DND-41 (cell line): Measurements from ENCODE around the gene CH25H.

ENCODE experiments used
- ATAC-seq: fragments of 200-7000 bp; cut with Tn5 transposase; 3 replicates; pipeline ENCODE4 v1.9.1; 2021; ENCODE audit warnings: low read depth; ENCODE audit not compliant: insufficient read depth
- DNase-seq: peaks from one replicate; pipeline ENCODE4 v3.0.0-alpha.2; 2020
- H2AFZ ChIP-seq: 2 replicates; pipeline ENCODE4 v1.6.0; 2012; ENCODE audit warnings: low read depth, low read length
- H3K27ac ChIP-seq: 2 replicates; pipeline ENCODE4 v1.5.1; 2012; ENCODE audit warnings: low read length, inconsistent platforms
- H3K27me3 ChIP-seq: fragments of 200-600 bp; sonication (generic); 2 replicates; pipeline ENCODE4 v1.6.0; 2012; ENCODE audit warnings: low read length, mild to moderate bottlenecking, inconsistent platforms; ENCODE audit not compliant: insufficient read depth, poor library complexity
- H3K36me3 ChIP-seq: 2 replicates; pipeline ENCODE4 v1.5.1; 2012; ENCODE audit warnings: low read length, inconsistent platforms; ENCODE audit not compliant: insufficient read depth
- H3K4me1 ChIP-seq: 2 replicates; pipeline ENCODE4 v1.5.1; 2012; ENCODE audit warnings: mild to moderate bottlenecking, low read length; ENCODE audit not compliant: insufficient read depth
- H3K4me2 ChIP-seq: 2 replicates; pipeline ENCODE4 v1.6.0; 2012; ENCODE audit warnings: mild to moderate bottlenecking, moderate library complexity, low read length, inconsistent platforms; ENCODE audit not compliant: insufficient read depth
- H3K4me3 ChIP-seq, 2 experiments: fragments of 200-600 bp in 1 of 2; shearing (Covaris generic) in 1 of 2; 2 replicates each; pipeline ENCODE4 v1.5.1; 2012 to 2016; ENCODE audit warnings: inconsistent platforms in 2 of 2, low read length in 2 of 2, mild to moderate bottlenecking in 2 of 2, low read depth in 1 of 2, moderate library complexity in 1 of 2
- H3K79me2 ChIP-seq: 2 replicates; pipeline ENCODE4 v1.6.0; 2012; ENCODE audit warnings: low read length, inconsistent platforms; ENCODE audit not compliant: insufficient read depth
- H3K9ac ChIP-seq: 2 replicates; pipeline ENCODE4 v1.6.0; 2012; ENCODE audit warnings: low read depth, mild to moderate bottlenecking, inconsistent platforms, low read length, moderate library complexity
- H3K9me3 ChIP-seq: 2 replicates; pipeline ENCODE4 v1.5.1; 2012; ENCODE audit warnings: low read length, moderate library complexity, mild to moderate bottlenecking, inconsistent platforms; ENCODE audit not compliant: insufficient read depth, severe bottlenecking
- H4K20me1 ChIP-seq: 2 replicates; pipeline ENCODE4 v1.6.0; 2012; ENCODE audit warnings: low read length; ENCODE audit not compliant: insufficient read depth
- CTCF ChIP-seq: IDR thresholded peaks from 2 replicates; pipeline ENCODE4 v1.5.1; 2012; ENCODE audit warnings: borderline replicate concordance, low read length, moderate library complexity, mild to moderate bottlenecking; ENCODE audit not compliant: poor library complexity, severe bottlenecking; ENCODE audit errors: extremely low read depth
- EZH2 ChIP-seq: IDR thresholded peaks from 3 replicates; pipeline ENCODE4 v1.6.1; 2012; ENCODE audit warnings: borderline replicate concordance, low read depth, mild to moderate bottlenecking, moderate library complexity, low read length, inconsistent platforms; ENCODE audit not compliant: severe bottlenecking

The CH25H gene

GRCh38 chr10:89224739-89225443 is 17.8 kb upstream of the CH25H start:
- H3K27ac ChIP-seq, result no peak overlapping the region
- H3K4me1 ChIP-seq, result no peaks in the 10 kb centered on the region
- no peak overlapping the region for H2AFZ ChIP-seq
- H3K4me3 ChIP-seq, result no peak overlapping the region
- no peak for TF ChIP-seq EZH2
- TF ChIP-seq CTCF, result no peak
- H3K9me3 ChIP-seq, result no peaks in the 10 kb centered on the region
- no peaks in the 10 kb centered on the region for H3K27me3 ChIP-seq
- no peaks in the 10 kb centered on the region for H3K36me3 ChIP-seq
- no peaks in the 10 kb centered on the region for H3K79me2 ChIP-seq
- DNase-seq (no peak), ATAC-seq (no peak)
- H3K4me2 ChIP-seq, result no peak overlapping the region
- no peak overlapping the region for H3K9ac ChIP-seq
- no peaks in the 10 kb centered on the region for H4K20me1 ChIP-seq

- no peak overlapping the region for H3K27ac ChIP-seq
- H2AFZ ChIP-seq, result no peak overlapping the region
- no peaks in the 10 kb centered on the region for H4K20me1 ChIP-seq
- peaks cover 6% of the 10 kb centered on the region for H3K4me1 ChIP-seq
- DNase-seq, result no peak
- no peaks in the 10 kb centered on the region for H3K9me3 ChIP-seq
- no peak overlapping the region for H3K4me2 ChIP-seq
- H3K79me2 ChIP-seq, result no peaks in the 10 kb centered on the region
- H3K27me3 ChIP-seq, result no peaks in the 10 kb centered on the region
- no peak overlapping the region for H3K9ac ChIP-seq
- TF ChIP-seq EZH2 (no peak), CTCF (no peak)
- no peak overlapping the region for H3K4me3 ChIP-seq
- no peaks in the 10 kb centered on the region for H3K36me3 ChIP-seq
- no peak for ATAC-seq
These were observed 14.8 kb upstream of the CH25H start for GRCh38 chr10:89221919-89222318.

- no peaks in the 10 kb centered on the region for H3K9me3 ChIP-seq
- no peak overlapping the region for H3K4me3 ChIP-seq
- H3K36me3 ChIP-seq, result no peaks in the 10 kb centered on the region
- ATAC-seq (no peak), DNase-seq (no peak)
- no peaks in the 10 kb centered on the region for H3K79me2 ChIP-seq
- H3K4me2 ChIP-seq, result no peak overlapping the region
- H3K9ac ChIP-seq, result no peak overlapping the region
- H4K20me1 ChIP-seq, result no peaks in the 10 kb centered on the region
- TF ChIP-seq EZH2 (no peak), CTCF (no peak)
- H3K27ac ChIP-seq, result no peak overlapping the region
- H3K27me3 ChIP-seq, result no peaks in the 10 kb centered on the region
- peaks cover 6% of the 10 kb centered on the region for H3K4me1 ChIP-seq
- H2AFZ ChIP-seq, result no peak overlapping the region
These were observed 12.5 kb upstream of the CH25H start for GRCh38 chr10:89219513-89220218.
